GM10847 (cell line): Measurements from ENCODE around the gene TLE5.

Experiments used
- POLR2A ChIP-seq: IDR thresholded peaks from 2 replicates; pipeline ENCODE4 v1.6.1; 2011; ENCODE audit not compliant: insufficient read length; ENCODE audit errors: extremely low read depth

TLE5 gene

DNA sequence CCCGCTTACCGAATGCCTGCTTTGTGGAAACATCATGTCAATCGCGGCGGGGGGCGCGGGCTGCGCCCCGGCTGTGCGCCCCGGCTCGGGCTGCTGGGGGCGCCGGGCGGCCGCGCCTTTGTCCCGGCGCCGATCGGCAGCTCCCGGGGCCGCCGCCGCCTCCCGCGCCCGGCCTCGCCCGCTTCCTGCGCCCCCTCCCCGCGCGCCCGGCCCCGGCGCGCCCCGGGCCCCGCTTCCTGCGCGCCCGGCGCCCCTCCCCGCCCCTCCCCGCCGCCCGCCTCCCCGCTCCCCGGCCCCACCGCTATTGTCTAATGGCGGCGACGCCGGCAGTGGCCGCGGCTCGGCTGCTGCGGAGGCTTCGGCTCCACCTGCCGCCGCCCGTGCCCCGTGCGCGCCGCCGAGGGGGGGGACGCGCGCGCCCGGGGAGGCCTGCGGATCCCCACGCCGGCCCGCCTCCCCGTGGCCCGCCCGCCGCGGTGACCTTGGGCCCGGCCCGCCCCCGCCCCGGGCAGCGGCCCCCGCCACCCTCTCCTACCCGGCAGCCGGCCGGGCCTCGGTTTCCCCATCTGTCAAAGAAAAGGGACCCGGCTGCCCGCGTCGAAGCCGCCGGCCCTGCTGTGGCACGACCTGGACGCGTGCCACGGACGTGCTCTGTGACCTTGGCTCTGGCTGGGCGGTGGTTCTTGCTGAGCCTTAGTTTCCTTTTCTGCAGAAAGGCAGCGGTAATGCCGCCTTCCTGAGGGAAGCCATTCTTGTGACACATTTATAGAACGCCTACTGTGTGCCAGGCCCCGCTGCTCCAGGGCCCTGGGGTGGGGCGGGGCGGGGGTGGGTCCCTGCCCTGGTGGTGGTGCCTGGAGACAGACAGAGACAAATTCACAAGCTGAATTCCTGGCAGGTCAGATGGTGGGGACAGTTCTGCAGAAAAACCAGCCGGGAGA lies at the start of gene TLE5:
Gene TLE5, minus strand, starts transcription at position 331 of the 941 bp plus-strand sequence. Its CDS starts 295 bp downstream, at position 36.
- TF ChIP-seq POLR2A: peak; percentile 49

DNA sequence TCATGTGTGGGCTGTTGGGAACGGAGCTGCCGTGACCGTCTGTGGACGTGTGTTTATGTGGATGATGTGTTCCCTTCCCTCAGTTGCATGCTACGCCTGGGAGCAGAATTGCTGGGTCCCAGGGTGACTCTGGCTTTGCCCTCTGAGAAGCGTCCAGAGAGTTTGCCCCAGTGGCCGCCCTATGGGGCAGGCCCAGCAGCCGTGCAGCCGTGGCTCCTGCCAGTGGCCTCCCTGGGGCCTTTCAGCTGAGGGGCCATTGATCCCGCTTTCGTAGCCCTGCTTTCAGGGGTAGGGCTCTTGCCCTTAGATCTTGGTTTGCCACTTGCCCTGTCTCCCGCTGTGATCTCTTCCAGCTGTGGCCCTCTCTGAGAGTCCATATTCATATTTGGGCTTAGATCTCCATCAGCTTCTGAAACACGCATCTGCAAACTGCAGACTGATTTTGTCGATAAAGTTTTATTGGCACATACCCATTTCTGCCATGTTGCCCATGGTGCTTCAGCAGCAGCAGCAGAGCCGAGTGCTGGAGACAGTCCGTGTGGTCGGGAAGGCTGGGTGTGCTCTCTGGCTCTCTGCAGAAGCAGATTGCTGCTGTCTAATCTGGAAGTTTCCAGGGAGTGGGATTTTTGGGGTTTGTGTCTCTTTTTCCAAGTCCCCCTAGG lies 49.4 kb upstream of the TLE5 start:
- no peak for TF ChIP-seq POLR2A

DNA sequence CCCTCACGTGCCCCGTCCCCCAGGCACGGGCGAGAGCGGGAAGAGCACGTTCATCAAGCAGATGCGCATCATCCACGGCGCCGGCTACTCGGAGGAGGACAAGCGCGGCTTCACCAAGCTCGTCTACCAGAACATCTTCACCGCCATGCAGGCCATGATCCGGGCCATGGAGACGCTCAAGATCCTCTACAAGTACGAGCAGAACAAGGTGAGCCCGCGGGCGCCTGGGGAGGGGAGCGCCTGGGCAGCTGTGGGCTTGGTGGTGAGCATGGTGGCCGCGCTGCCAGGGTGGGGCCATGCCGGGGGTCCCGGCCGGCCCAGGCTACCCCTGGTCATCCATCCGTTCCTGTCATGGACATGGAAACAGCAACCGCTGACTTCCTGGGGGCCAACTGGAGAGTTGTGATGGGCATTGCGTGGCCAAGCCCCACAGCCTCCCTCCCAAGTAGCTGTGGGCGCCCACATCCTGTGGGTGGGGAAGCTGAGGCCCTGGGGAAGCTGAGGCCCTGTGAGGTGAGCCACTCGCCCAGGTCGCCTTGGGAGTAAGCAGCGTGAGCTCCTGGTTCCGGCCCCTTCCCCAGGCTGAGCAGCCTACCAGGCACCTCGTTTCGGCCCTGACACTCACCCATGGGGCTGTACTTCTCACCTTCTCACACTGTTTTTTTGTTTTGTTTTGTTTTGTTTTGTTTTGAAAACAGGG lies 48.0 kb upstream of the TLE5 start:
- no peak for TF ChIP-seq POLR2A

GRCh38 chr19:3109491-3109890 lies 47.2 kb upstream of the TLE5 start:
- TF ChIP-seq POLR2A: no peak

DNA sequence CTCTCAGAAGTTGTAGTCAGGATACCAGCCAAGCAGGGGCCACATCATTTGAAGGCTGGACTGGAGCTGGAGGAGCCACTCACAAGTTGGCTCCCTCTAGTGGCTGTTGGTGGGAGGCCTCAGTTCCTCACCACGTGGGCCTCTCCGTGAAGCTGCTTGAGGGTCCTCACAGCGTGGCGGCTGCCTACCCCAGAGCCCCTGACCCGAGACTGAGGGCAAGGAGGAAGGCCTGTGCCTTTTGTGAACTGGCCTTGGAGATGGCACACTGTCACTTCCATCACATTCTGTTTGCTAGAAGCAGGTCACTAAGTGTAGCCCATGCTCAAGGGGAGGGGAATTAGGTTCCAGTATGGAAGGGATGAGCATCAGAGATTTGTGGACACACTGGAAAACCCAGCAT lies 46.5 kb upstream of the TLE5 start:
- TF ChIP-seq POLR2A: no peak

DNA sequence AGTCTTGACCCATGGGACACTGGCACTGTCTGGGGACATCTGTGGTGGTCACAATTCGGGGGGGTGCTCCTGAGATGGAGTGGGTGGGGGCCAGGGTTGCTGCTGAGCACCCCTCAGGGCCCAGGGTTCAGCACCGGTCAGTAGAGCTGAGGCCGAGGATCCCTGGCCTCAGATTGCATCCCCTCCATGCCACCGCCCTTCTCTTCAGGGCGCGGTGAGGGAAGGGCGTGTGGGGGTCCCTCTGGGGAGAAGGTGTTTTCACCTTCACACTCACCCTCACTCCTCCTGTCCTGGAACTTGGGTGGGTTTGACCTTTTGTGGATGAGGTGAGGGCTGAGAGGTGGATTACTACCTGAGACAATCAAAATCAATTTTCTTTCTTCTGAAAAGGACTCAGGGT lies 45.4 kb upstream of the TLE5 start:
- no peak for TF ChIP-seq POLR2A

GRCh38 chr19:3106509-3107141 lies 44.3 kb upstream of the TLE5 start:
- no peak for TF ChIP-seq POLR2A

- TF ChIP-seq POLR2A: no peak
Measured at GRCh38 chr19:3105641-3106508, 43.6 kb upstream of the TLE5 start.

GRCh38 chr19:3104708-3104983 lies 42.4 kb upstream of the TLE5 start:
- no peak for TF ChIP-seq POLR2A

DNA sequence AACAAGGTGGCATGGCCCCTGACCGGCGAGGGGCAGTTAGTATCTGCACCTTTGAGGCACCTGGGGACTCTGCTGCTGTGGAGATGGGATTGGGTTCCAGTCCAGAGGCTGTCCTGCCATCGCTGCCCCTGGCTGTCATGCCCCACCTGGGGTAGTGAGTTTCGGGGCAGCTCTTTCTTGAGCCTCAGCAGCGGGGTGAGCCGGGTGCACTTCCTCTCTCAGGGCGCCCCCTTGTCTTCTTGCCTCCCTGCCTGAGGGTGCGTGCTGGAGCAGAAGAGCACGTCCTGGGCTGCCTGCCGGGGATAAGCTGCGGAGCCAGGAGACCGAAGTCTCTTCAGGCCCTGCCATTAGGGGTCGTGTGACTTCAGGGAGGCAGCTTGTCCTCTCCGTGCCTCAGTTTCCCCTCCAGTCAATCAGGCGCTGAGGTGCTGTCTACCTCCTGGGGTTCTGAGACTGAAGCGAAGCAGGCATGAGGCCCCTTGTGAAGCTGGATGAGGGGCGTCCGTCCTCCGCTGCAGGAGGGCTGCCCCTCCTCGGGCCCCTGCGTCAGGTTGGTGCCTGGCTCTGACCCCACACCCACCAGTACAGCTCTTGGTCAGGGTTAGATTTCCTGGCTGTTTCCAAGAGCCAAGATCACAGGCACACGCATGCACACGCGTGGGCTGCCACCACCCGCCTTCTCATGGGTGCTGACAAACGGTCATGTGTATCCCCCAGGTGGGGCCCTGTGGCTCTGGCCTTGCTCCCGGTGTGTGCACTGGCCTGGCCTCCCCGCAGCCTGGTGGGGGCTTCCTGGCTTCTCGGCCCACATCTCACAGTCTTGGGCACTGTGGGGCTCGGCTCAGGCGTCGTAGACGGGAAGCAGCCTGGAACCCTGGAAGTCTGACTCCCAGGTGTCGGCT lies 40.2 kb upstream of the TLE5 start:
- TF ChIP-seq POLR2A: no peak

DNA sequence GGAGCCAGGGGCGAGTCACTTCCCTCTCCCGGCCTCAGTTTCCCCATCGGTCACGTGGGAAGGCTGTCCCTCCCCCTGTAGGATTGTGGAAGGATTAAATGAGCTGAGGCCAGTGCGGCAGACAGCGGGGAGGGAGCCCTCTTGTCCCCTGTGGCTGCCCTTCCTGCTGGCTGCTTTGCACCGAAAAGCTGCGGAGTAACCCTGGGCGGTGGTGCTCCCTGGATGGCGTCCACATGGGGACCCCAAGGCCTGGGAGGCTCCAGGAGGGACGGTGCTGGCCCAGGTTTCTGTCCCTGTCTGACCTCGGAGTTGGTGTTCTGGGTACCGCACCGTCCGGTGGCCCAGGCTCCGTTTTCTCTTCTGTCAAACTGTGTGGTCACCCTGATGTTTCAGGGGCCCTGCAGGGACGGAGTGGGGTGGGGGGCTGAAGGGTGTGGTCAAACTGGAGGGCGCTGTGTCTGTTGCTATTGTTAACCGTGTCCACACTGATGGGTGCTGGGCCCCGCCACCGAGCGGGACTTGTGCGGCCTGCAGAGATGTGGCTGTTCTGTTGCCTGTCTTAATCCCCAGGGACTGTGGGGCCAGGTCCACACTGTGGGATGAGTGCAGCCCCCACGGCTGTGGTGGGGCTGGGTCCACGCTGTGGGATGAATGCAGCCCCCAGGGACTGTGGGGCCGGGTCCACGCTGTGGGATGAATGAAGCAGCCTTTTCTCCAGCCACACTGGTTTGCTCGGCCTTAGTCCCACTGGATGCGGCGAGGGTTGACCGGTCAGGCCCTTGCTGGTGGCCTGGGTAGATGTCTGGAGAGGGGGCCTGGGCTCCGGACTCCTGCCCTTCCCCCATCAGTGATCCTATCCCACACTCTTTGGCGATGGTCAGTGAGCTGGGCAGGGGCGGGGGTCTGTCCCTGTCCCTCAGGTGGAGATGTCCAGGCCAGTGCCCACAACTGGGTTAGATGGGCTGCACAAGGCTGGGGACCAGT lies 38.7 kb upstream of the TLE5 start:
- TF ChIP-seq POLR2A: no peak

DNA sequence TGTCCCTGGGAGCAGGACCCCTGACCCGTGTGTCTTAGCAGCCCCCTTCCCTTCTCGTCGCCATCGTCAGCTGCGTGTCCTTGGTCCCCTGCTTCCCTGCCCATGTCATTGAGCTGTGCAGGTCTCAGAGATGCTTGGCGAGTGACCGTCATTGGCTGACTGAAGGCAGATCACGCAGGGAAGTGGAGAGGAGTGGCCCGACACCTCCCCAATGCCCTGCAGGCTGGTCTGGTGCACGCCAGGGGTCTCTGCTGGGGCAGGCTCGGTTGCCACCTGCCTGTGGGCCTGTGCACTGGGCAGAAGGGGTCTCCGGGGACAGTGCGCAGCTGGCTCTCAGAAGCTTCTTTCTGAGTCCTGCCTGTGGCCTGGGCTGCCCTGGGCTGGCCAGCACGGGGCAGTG lies 38.0 kb upstream of the TLE5 start:
- TF ChIP-seq POLR2A: no peak
